Measurements from ENCODE around the gene FAM81A.

The FAM81A gene

GRCh38 chr15:59555696-59556095 is 117.7 kb downstream of the FAM81A start:
- WGBS (ENCODE audit: extremely low coverage, insufficient coverage, low lambda C conversion rate): no CpG with 5 or more reads among the region's 4 CpGs
- H2BK5ac ChIP-seq (ENCODE audit: low read length): no peak overlapping the region
- no peak for DNase-seq

GRCh38 chr15:59556380-59556779 is 118.4 kb downstream of the FAM81A start:
- H3K56ac ChIP-seq (ENCODE audit: low read length): no peak overlapping the region
- H3K18ac ChIP-seq (ENCODE audit: low read length): no peak overlapping the region
- no CpG with 5 or more reads among the region's 2 CpGs for WGBS (ENCODE audit: extremely low coverage, insufficient coverage, low lambda C conversion rate)
- no peak overlapping the region for H3K9ac ChIP-seq (ENCODE audit: low read length)
- H2BK120ac ChIP-seq (ENCODE audit: low read depth, low read length): no peak overlapping the region
- no peaks in the 10 kb centered on the region for H3K4me1 ChIP-seq (ENCODE audit: control insufficient read depth, low read depth, low read length)
- H4K8ac ChIP-seq (ENCODE audit: low read depth, low read length): no peak overlapping the region
- H3K79me2 ChIP-seq (ENCODE audit: control insufficient read depth, insufficient read depth, low read length): no peaks in the 10 kb centered on the region
- no peak overlapping the region for H3K4me3 ChIP-seq (ENCODE audit: low read length)
- H3K4ac ChIP-seq (ENCODE audit: low read depth, low read length): no peak overlapping the region
- H3K36me3 ChIP-seq (ENCODE audit: control insufficient read depth, insufficient read depth, low read length): no peaks in the 10 kb centered on the region
- H2BK15ac ChIP-seq (replicated peaks; ENCODE audit: low read depth): no peak overlapping the region
- no peak overlapping the region for H3K4me2 ChIP-seq (ENCODE audit: low read length)
- no peaks in the 10 kb centered on the region for H3K79me1 ChIP-seq (ENCODE audit: low read length)
- H3K27me3 ChIP-seq (ENCODE audit: insufficient read depth, low read length, poor library complexity): no peaks in the 10 kb centered on the region
- no peak overlapping the region for H4K5ac ChIP-seq (ENCODE audit: low read length)
- no peak overlapping the region for H3K27ac ChIP-seq (ENCODE audit: low read depth, low read length)
- H2BK5ac ChIP-seq (ENCODE audit: low read length): no peak overlapping the region
- no peak for DNase-seq
- no peak overlapping the region for H3K23ac ChIP-seq (ENCODE audit: low read length)
- H2AK5ac ChIP-seq (ENCODE audit: low read length): no peak overlapping the region

More at GRCh38 chr15:59555696-59556095, 117.7 kb downstream of the FAM81A start:
- no peak overlapping the region for H4K8ac ChIP-seq (ENCODE audit: low read depth, low read length)
- no peak overlapping the region for H3K4me2 ChIP-seq (ENCODE audit: low read length)
- H3K4me3 ChIP-seq (ENCODE audit: low read length): no peak overlapping the region
- H3K9ac ChIP-seq (ENCODE audit: low read length): no peak overlapping the region
- no peak overlapping the region for H3K18ac ChIP-seq (ENCODE audit: low read length)
- H3K4me1 ChIP-seq (ENCODE audit: control insufficient read depth, low read depth, low read length): peaks cover 1% of the 10 kb centered on the region
- no peak overlapping the region for H3K4ac ChIP-seq (ENCODE audit: low read depth, low read length)
- no peak overlapping the region for H2AK5ac ChIP-seq (ENCODE audit: low read length)
- H3K56ac ChIP-seq (ENCODE audit: low read length): no peak overlapping the region
- no peaks in the 10 kb centered on the region for H3K27me3 ChIP-seq (ENCODE audit: insufficient read depth, low read length, poor library complexity)
- no peaks in the 10 kb centered on the region for H3K36me3 ChIP-seq (ENCODE audit: control insufficient read depth, insufficient read depth, low read length)
- no peak overlapping the region for H3K23ac ChIP-seq (ENCODE audit: low read length)
- no peak overlapping the region for H3K27ac ChIP-seq (ENCODE audit: low read depth, low read length)
- H2BK15ac ChIP-seq (replicated peaks; ENCODE audit: low read depth): no peak overlapping the region
- no peaks in the 10 kb centered on the region for H3K79me1 ChIP-seq (ENCODE audit: low read length)
- no peaks in the 10 kb centered on the region for H3K79me2 ChIP-seq (ENCODE audit: control insufficient read depth, insufficient read depth, low read length)
- H2BK120ac ChIP-seq (ENCODE audit: low read depth, low read length): no peak overlapping the region
- no peak overlapping the region for H4K5ac ChIP-seq (ENCODE audit: low read length)

- no peak for DNase-seq
- Histone ChIP-seq H3K4ac (ENCODE audit: low read depth, low read length) (no peak overlapping the region), H2AK5ac (ENCODE audit: low read length) (no peak overlapping the region), H3K4me2 (ENCODE audit: low read length) (no peak overlapping the region), H4K8ac (ENCODE audit: low read depth, low read length) (no peak overlapping the region), H2BK5ac (ENCODE audit: low read length) (no peak overlapping the region), H2BK120ac (ENCODE audit: low read depth, low read length) (no peak overlapping the region), H3K23ac (ENCODE audit: low read length) (no peak overlapping the region), H3K4me1 (ENCODE audit: control insufficient read depth, low read depth, low read length) (no peaks in the 10 kb centered on the region), H3K36me3 (ENCODE audit: control insufficient read depth, insufficient read depth, low read length) (no peaks in the 10 kb centered on the region), H2BK15ac (replicated peaks; ENCODE audit: low read depth) (no peak overlapping the region), H3K27ac (ENCODE audit: low read depth, low read length) (no peak overlapping the region), H3K9ac (ENCODE audit: low read length) (no peak overlapping the region), H3K79me1 (ENCODE audit: low read length) (no peaks in the 10 kb centered on the region), H3K18ac (ENCODE audit: low read length) (no peak overlapping the region), H3K56ac (ENCODE audit: low read length) (no peak overlapping the region), H3K4me3 (ENCODE audit: low read length) (no peak overlapping the region), H3K27me3 (ENCODE audit: insufficient read depth, low read length, poor library complexity) (no peaks in the 10 kb centered on the region), H3K79me2 (ENCODE audit: control insufficient read depth, insufficient read depth, low read length) (no peaks in the 10 kb centered on the region), H4K5ac (ENCODE audit: low read length) (no peak overlapping the region)
- WGBS (ENCODE audit: extremely low coverage, insufficient coverage, low lambda C conversion rate): no CpG with 5 or more reads among the region's 3 CpGs
These were observed 119.6 kb downstream of the FAM81A start for GRCh38 chr15:59557581-59557980.

- H2BK15ac ChIP-seq (replicated peaks; ENCODE audit: low read depth): no peak overlapping the region
These were observed 120.9 kb downstream of the FAM81A start for GRCh38 chr15:59558851-59559250.

GRCh38 chr15:59561547-59561946 is 123.6 kb downstream of the FAM81A start:
- H3K4ac ChIP-seq (ENCODE audit: low read depth, low read length): no peak overlapping the region
- no peak overlapping the region for H2BK15ac ChIP-seq (replicated peaks; ENCODE audit: low read depth)
- H3K79me2 ChIP-seq (ENCODE audit: control insufficient read depth, insufficient read depth, low read length): no peaks in the 10 kb centered on the region
- no peak overlapping the region for H3K56ac ChIP-seq (ENCODE audit: low read length)
- no peak overlapping the region for H4K8ac ChIP-seq (ENCODE audit: low read depth, low read length)
- H3K23ac ChIP-seq (ENCODE audit: low read length): no peak overlapping the region
- no peaks in the 10 kb centered on the region for H3K4me1 ChIP-seq (ENCODE audit: control insufficient read depth, low read depth, low read length)
- no peak overlapping the region for H3K4me3 ChIP-seq (ENCODE audit: low read length)
- H3K36me3 ChIP-seq (ENCODE audit: control insufficient read depth, insufficient read depth, low read length): no peaks in the 10 kb centered on the region
- no peak overlapping the region for H3K18ac ChIP-seq (ENCODE audit: low read length)
- H4K5ac ChIP-seq (ENCODE audit: low read length): no peak overlapping the region
- H3K27ac ChIP-seq (ENCODE audit: low read depth, low read length): no peak overlapping the region
- H2BK120ac ChIP-seq (ENCODE audit: low read depth, low read length): no peak overlapping the region
- WGBS (ENCODE audit: extremely low coverage, insufficient coverage, low lambda C conversion rate): no CpG with 5 or more reads among the region's 4 CpGs
- H3K4me2 ChIP-seq (ENCODE audit: low read length): no peak overlapping the region
- no peak overlapping the region for H3K9ac ChIP-seq (ENCODE audit: low read length)
- H3K79me1 ChIP-seq (ENCODE audit: low read length): no peaks in the 10 kb centered on the region
- no peak overlapping the region for H2AK5ac ChIP-seq (ENCODE audit: low read length)
- no peak for DNase-seq
- no peak overlapping the region for H2BK5ac ChIP-seq (ENCODE audit: low read length)
- no peaks in the 10 kb centered on the region for H3K27me3 ChIP-seq (ENCODE audit: insufficient read depth, low read length, poor library complexity)

More at GRCh38 chr15:59558851-59559250, 120.9 kb downstream of the FAM81A start:
- H3K36me3 ChIP-seq (ENCODE audit: control insufficient read depth, insufficient read depth, low read length): no peaks in the 10 kb centered on the region
- no peak overlapping the region for H3K18ac ChIP-seq (ENCODE audit: low read length)
- H3K4ac ChIP-seq (ENCODE audit: low read depth, low read length): no peak overlapping the region
- no CpG with 5 or more reads among the region's 1 CpG for WGBS (ENCODE audit: extremely low coverage, insufficient coverage, low lambda C conversion rate)
- no peak overlapping the region for H4K5ac ChIP-seq (ENCODE audit: low read length)
- no peak overlapping the region for H3K9ac ChIP-seq (ENCODE audit: low read length)
- no peaks in the 10 kb centered on the region for H3K79me2 ChIP-seq (ENCODE audit: control insufficient read depth, insufficient read depth, low read length)
- no peak overlapping the region for H2AK5ac ChIP-seq (ENCODE audit: low read length)
- no peak for DNase-seq
- no peaks in the 10 kb centered on the region for H3K4me1 ChIP-seq (ENCODE audit: control insufficient read depth, low read depth, low read length)
- no peak overlapping the region for H3K23ac ChIP-seq (ENCODE audit: low read length)
- no peak overlapping the region for H2BK5ac ChIP-seq (ENCODE audit: low read length)
- H4K8ac ChIP-seq (ENCODE audit: low read depth, low read length): no peak overlapping the region
- H3K4me3 ChIP-seq (ENCODE audit: low read length): no peak overlapping the region
- H3K4me2 ChIP-seq (ENCODE audit: low read length): no peak overlapping the region
- H2BK120ac ChIP-seq (ENCODE audit: low read depth, low read length): no peak overlapping the region
- no peak overlapping the region for H3K27ac ChIP-seq (ENCODE audit: low read depth, low read length)
- no peaks in the 10 kb centered on the region for H3K79me1 ChIP-seq (ENCODE audit: low read length)
- H3K27me3 ChIP-seq (ENCODE audit: insufficient read depth, low read length, poor library complexity): no peaks in the 10 kb centered on the region
- no peak overlapping the region for H3K56ac ChIP-seq (ENCODE audit: low read length)

GRCh38 chr15:59562448-59563186 is 124.6 kb downstream of the FAM81A start:
- Histone ChIP-seq H3K4ac (ENCODE audit: low read depth, low read length) (no peak overlapping the region), H3K4me2 (ENCODE audit: low read length) (no peak overlapping the region), H2BK15ac (replicated peaks; ENCODE audit: low read depth) (no peak overlapping the region), H3K4me1 (ENCODE audit: control insufficient read depth, low read depth, low read length) (no peaks in the 10 kb centered on the region), H3K9ac (ENCODE audit: low read length) (no peak overlapping the region), H4K8ac (ENCODE audit: low read depth, low read length) (no peak overlapping the region), H3K79me1 (ENCODE audit: low read length) (no peaks in the 10 kb centered on the region), H2BK5ac (ENCODE audit: low read length) (no peak overlapping the region), H2AK5ac (ENCODE audit: low read length) (no peak overlapping the region), H3K18ac (ENCODE audit: low read length) (no peak overlapping the region), H4K5ac (ENCODE audit: low read length) (no peak overlapping the region), H3K36me3 (ENCODE audit: control insufficient read depth, insufficient read depth, low read length) (no peaks in the 10 kb centered on the region), H3K27ac (ENCODE audit: low read depth, low read length) (no peak overlapping the region), H3K79me2 (ENCODE audit: control insufficient read depth, insufficient read depth, low read length) (no peaks in the 10 kb centered on the region), H3K4me3 (ENCODE audit: low read length) (no peak overlapping the region), H3K27me3 (ENCODE audit: insufficient read depth, low read length, poor library complexity) (no peaks in the 10 kb centered on the region), H2BK120ac (ENCODE audit: low read depth, low read length) (no peak overlapping the region), H3K56ac (ENCODE audit: low read length) (no peak overlapping the region), H3K23ac (ENCODE audit: low read length) (no peak overlapping the region)
- WGBS (ENCODE audit: extremely low coverage, insufficient coverage, low lambda C conversion rate): no CpG with 5 or more reads among the region's 2 CpGs
- DNase-seq: no peak
